ENCODE data around the gene NUDT12.

NUDT12 gene

DNA sequence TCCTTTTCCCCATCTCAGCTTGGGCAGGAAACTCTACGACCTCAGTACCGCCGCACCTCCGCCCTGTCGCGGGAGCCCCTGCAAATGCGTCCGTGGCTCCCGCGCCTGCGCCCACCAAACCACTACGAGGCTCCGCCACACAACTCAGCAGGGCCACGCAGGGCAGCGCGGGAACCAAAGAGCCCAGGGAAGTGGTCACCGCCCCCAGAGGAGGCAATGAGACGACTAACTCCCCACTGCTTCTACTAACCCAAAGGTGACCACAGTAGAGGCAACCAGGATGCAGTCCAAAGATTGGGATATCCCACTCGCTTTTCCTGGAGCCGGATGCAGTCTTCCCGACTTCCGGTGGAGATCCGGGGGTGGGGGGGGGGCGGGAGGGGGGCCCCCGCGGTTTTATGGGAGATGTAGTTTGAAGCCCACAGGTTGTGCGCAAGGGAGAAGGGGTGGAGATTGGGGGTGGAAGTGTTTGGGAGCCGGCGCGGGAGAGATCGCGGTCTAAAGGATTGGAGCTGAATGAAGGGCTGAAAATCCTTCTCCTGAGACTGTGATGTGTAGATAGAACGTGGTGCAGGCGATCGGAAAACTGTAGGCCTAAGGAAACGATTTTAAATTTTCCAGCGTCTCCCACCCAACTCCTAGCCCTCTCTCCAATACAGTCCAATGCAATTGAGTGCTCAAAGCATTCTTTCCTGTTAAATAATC, at the start of gene NUDT12:
Gene NUDT12, minus strand, starts transcription at position 337 of the 705 bp plus-strand sequence. CDS start 2,541 bp downstream, outside the sequence.
- FAIRE-seq: peak; percentile 41
- DNase-seq (ENCODE audit: extremely low spot score, insufficient read length, low read depth): peak; percentile 26

DNA sequence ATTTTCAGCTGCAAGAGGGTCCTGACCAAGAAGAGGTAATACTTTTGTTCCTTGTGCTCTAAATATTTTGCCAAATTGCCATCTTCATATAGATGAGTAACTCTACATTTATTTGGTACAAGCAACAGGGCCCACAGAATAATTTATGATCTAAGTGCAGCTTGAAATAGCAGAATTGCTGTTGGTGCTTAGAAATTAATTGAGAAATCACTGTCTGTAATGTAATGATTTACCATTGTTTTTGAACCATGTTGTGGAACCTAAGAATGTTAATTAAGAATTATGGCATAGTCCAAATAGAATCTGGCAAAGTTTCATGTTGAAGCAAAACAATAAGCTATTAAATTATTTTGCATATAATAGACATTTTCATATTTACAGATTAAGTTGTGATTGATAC, 44.8 kb upstream of the NUDT12 start:
- DNase-seq (ENCODE audit: extremely low spot score, insufficient read length, low read depth) (no peak), FAIRE-seq (no peak)

DNA sequence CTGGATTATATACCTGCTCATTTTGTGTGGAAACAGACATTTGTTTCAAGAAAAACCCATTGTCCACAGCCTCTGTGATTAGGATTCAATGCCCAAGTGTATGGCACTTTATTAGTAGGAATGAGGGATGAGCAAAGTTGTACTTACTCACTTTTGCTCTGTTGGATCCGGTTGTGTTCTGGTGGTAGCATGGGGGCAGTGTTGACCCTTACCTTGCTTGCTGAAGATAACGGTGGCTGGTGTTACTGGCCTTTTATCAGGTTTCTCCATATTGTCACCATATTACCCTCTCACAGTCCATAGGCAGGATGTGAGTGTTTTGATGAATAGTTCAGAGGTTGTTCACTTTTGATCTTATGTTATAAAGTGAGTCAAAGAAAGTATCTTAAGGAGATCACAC, 42.7 kb upstream of the NUDT12 start:
- no peak for FAIRE-seq
- no peak for DNase-seq (ENCODE audit: extremely low spot score, insufficient read length, low read depth)

DNA sequence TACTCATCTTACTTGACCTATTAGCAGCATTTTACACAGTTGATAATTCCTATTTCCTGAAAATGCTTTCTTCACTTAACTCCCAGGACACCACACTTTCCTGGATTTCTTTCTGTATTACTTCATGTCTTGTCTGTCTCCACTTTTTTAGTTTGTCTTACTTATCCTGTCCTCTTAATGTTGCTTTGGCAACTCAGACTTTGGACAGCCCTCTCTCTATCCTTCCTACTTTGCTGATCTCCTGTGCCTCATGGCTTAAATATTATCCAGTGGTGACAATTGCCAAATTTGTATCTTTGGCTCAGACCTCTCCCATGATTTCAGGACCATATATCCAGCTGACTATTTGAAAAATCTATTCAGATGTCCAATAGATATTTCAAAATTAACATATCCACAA, 39.8 kb upstream of the NUDT12 start:
- DNase-seq (ENCODE audit: extremely low spot score, insufficient read length, low read depth): no peak
- FAIRE-seq: no peak

DNA sequence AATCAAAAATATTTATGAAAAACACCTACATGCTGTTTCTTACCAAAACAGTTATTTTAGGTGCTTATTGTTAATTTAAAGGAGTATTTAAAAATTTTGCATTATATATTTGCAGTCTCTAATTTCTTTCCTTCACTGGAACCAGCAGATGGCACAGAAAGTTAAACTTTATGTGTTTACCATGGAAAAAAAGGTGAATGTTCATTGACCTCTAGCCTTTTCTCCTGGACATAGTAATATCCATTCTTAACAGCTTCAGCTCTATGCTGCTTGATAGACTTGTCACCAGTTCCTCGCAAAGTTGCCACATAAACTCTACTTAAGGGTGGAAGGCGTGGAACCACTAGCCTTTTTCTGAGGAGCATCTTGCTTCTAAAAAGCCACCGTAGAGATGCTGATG, 38.7 kb upstream of the NUDT12 start:
- no peak for DNase-seq (ENCODE audit: extremely low spot score, insufficient read length, low read depth)
- FAIRE-seq: no peak

- FAIRE-seq (no peak), DNase-seq (ENCODE audit: extremely low spot score, insufficient read length, low read depth) (no peak)
Observed at GRCh38 chr5:103600086-103600485, 37.5 kb upstream of the NUDT12 start.

DNA sequence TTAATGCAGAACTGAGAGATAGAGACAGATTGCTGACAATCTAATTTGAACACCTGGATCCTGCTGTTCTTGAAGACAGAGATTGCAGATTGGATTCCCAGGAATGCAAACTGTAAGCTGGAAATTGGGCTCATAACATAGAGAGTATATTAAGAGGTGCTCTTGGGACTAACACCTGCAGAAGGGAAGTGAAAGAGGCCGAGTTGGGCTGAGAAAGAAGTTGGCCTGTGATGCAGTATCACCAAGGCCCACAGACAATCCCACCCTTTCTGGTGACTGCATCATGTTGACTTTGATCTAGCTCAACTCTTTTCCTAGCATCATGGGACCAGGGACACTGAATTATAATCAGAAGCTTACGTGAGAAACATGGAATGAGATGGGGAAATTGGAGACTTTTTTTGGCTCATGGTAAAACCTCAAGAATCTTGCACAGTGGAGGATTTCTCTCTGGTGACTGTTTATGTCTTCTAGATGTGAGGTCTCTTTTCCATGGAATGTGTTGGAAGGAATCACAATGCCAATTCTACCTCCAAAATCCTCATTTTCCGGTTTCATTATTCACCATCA, 36.5 kb upstream of the NUDT12 start:
- FAIRE-seq: no peak
- no peak for DNase-seq (ENCODE audit: extremely low spot score, insufficient read length, low read depth)

- FAIRE-seq: no peak
- DNase-seq (ENCODE audit: extremely low spot score, insufficient read length, low read depth): no peak
Observed at GRCh38 chr5:103590221-103590620, 27.6 kb upstream of the NUDT12 start.

DNA sequence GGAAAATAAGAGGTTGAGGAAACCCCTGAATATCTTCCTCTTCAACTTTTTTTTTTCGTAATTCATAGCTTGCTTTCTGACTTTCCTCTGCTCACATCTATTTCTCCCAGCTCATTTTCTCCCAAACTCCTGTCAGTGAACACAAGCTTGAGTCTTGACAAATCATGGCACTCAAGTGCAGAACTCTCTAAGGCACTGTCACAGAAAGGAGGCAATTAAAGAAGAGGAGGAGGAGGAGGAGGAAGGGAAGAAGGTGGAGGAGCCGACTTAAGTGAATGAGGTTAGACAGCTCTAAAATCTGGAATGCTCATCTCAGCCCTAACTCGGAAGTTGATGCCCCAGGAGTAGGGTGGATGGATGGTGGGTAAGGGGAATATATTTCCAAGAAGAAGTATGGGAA, 27.2 kb upstream of the NUDT12 start:
- no peak for DNase-seq (ENCODE audit: extremely low spot score, insufficient read length, low read depth)

DNA sequence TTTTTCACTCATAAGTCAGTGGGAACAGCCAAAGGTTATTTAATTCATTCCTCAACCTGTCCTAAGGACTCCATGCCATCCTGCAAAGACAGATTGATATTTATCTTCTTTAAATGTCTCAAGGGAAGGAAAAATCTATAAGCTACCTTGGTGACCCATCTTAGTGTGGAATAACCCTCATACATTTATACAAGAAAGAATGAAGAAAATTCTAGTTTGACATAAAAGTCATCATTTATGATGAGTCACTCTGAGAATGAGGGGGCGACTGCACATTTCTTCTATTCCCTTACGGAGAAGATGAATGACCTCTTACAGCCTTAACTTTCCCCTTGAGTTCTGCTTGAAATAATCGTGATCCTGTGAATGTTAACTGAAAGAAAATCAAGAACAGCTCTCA, 26.8 kb upstream of the NUDT12 start:
- no peak for DNase-seq (ENCODE audit: extremely low spot score, insufficient read length, low read depth)
- no peak for FAIRE-seq

More for the DNA sequence above, 27.2 kb upstream of the NUDT12 start:
- no peak for FAIRE-seq

- DNase-seq (ENCODE audit: extremely low spot score, insufficient read length, low read depth): no peak
- no peak for FAIRE-seq
Observed at GRCh38 chr5:103587185-103587748, 24.7 kb upstream of the NUDT12 start.

DNA sequence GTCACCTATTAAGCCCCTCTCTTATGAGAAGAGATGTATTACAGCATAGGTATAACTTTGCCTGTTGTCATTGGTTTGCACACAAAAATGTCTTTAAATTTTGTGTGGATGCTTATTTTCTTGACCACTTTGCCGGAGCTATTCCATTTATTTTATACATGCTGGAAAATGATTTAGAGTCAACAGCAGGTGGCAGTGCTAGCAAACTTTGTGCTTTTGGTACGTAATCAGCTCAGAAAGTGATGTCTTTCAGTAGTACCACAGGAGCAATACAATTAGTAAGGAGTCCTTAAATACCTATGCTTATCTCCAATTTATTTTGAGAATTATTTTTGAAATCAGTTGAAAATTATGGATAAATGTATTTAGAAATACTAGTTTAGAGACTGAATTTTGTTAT, 19.8 kb upstream of the NUDT12 start:
- no peak for FAIRE-seq
- no peak for DNase-seq (ENCODE audit: extremely low spot score, insufficient read length, low read depth)

GRCh38 chr5:103573411-103573810, 10.8 kb upstream of the NUDT12 start:
- no peak for FAIRE-seq
- DNase-seq (ENCODE audit: extremely low spot score, insufficient read length, low read depth): no peak

GRCh38 chr5:103572454-103572853, 9.9 kb upstream of the NUDT12 start:
- DNase-seq (ENCODE audit: extremely low spot score, insufficient read length, low read depth): no peak
- no peak for FAIRE-seq

GRCh38 chr5:103571730-103572129, 9.1 kb upstream of the NUDT12 start:
- no peak for DNase-seq (ENCODE audit: extremely low spot score, insufficient read length, low read depth)

DNA sequence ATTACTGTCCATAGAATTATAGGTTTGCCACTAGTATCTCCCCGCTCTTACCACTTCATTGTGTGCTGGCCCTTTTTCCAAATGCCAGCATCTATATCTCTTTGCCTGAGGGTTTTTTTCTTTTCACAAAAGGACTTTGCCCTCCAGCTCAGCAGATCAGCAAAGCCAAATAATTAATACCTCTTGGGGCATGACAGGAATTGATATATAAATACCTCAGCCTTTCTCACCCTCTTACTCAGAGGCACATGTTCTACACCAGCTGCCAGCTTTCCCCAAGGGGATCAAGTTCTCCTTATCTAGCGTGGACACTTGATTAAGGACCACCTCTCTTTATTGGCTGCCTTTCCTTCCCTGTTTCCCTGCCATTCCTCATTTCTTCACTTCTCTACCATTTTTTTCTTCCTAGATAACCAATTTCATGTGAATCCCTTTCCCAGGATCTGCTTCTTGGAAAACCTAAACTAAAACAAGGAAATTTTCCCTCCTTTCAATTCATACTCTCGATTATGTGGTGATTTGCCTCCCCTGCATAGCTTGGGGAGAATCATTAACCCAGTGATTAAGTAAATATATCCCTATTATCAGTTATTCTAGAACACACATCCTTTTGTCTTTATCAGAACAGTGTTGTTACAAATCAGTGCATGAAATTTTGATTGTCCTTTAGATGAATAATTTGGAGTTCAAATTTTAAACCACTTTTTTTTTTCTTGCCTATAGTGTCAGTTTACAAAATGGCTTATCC, 6.9 kb upstream of the NUDT12 start:
- no peak for FAIRE-seq
- DNase-seq (ENCODE audit: extremely low spot score, insufficient read length, low read depth): no peak

More at GRCh38 chr5:103571730-103572129, 9.1 kb upstream of the NUDT12 start:
- no peak for FAIRE-seq

GRCh38 chr5:103565719-103566118, 3.1 kb upstream of the NUDT12 start:
- FAIRE-seq: no peak
- DNase-seq (ENCODE audit: extremely low spot score, insufficient read length, low read depth): no peak

DNA sequence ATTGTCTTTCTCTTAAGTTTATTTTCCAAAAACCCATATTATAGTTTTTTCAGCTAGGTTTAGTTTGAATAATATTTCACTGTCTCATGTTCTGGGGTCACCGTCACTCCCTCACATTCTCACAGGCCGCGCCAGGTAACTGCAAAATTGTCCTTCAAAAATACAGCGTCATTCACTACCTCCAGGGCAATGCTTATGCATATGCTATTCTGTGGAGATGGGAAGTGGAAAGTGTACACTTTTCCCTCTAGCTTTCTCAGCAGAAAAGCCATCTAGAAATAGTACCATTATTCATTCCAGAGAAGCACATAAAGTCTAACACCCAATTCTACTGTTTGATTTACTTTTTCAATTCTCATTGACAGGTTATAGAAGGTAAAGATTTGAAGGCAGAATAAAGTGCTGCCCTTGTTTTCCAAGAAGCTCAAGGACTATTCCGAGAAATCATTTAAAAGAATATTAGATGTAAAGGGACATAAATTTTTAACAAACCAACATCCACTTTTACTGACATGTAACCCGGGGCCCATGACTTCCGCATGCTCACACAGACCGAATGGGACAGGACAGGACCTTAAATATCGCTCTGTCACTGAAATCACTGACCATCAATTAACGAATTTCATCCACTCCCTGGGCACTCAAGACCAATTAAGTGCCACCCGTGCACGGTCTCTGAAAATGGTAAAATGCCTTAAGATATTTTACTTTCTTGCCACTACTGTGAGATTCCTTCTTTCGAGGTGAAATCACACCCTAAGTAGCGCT, 720 bp downstream of the NUDT12 start:
- DNase-seq (ENCODE audit: extremely low spot score, insufficient read length, low read depth) (no peak), FAIRE-seq (no peak)

DNA sequence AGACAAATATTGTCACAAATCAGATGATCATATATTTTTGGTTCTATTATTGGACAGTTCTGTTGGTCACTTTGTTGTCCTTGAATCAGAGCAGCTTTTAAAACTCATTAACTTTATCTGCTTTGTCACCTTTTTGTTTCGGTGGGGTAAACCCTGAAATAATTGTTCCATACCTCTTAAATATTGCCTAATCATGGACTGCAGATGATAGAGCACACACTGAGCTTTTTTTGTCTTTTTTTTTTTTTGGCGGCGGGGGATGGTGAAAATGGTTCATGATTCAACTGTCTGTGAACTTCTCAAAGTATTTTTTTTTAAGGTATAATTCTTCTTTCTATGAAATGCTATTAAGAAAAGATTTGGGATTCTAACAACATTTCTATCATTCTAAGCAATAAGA, 1.8 kb downstream of the NUDT12 start:
- no peak for FAIRE-seq
- DNase-seq (ENCODE audit: extremely low spot score, insufficient read length, low read depth): no peak

DNA sequence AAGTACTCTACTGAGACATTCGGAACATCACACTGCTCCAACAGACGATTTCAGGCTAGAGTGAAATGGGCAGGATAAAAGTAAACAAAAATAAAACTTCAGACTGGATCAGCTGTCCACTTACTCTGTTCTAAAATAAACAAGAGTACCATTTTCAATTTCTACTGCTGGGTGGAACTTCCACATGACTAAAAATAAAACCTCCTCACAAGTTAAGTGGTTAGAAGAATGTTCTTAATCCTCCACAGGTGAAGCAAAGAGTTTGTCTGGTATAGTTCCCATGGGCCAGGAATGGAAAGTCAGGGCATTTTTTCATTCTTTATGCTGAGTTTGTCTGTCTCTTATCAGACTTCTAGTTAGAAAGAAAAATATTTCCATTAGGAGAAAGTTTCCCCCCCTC, 15.7 kb downstream of the NUDT12 start:
- FAIRE-seq: no peak
- DNase-seq (ENCODE audit: extremely low spot score, insufficient read length, low read depth): no peak
